NCI-H446 treated with DMSO at 0.1 percent for 48 hours (cell line): ENCODE data around the gene ASL.
"Not testable (repeated sequence)": the region's sequence is repeated elsewhere in the genome, so short reads cannot be mapped to it uniquely, and the experiment has no call there.

Source experiments
- DNase-seq: peaks from one replicate; lab custom pipeline; 2025; lab: John Stamatoyannopoulos, UW

Gene ASL

GRCh38 chr7:66075590-66076461 lies at the start of gene ASL:
ASL (plus strand) TSS chr7:66075819; CDS start chr7:66076082, 263 bp downstream.
- DNase-seq, result peak; percentile 68

- not testable (repeated sequence) for DNase-seq
Observed at GRCh38 chr7:66028342-66028741, 47.3 kb upstream of the ASL start.

GRCh38 chr7:66033471-66034385 lies 41.9 kb upstream of the ASL start:
- no peak for DNase-seq

- not testable (repeated sequence) for DNase-seq
Observed at GRCh38 chr7:66034436-66035010, 41.1 kb upstream of the ASL start.

- no peak for DNase-seq
Observed at GRCh38 chr7:66036382-66036781, 39.2 kb upstream of the ASL start.

GRCh38 chr7:66036788-66037187 lies 38.8 kb upstream of the ASL start:
- DNase-seq, result no peak

GRCh38 chr7:66039094-66039670 lies 36.4 kb upstream of the ASL start:
- no peak for DNase-seq

GRCh38 chr7:66043681-66044497 lies 31.7 kb upstream of the ASL start:
- no peak for DNase-seq

- not testable (repeated sequence) for DNase-seq
Observed at GRCh38 chr7:66044498-66044854, 31.1 kb upstream of the ASL start.

- no peak for DNase-seq
Observed at GRCh38 chr7:66047426-66047825, 28.2 kb upstream of the ASL start.

GRCh38 chr7:66049886-66050285 lies 25.7 kb upstream of the ASL start:
- not testable (repeated sequence) for DNase-seq

GRCh38 chr7:66050337-66050957 lies 25.2 kb upstream of the ASL start:
- no peak for DNase-seq

- peak; percentile 34 for DNase-seq
Observed at GRCh38 chr7:66050990-66051448, 24.6 kb upstream of the ASL start.

- DNase-seq, result no peak
Observed at GRCh38 chr7:66052447-66052846, 23.2 kb upstream of the ASL start.

GRCh38 chr7:66054063-66054462 lies 21.6 kb upstream of the ASL start:
- no peak for DNase-seq

- DNase-seq, result no peak
Observed at GRCh38 chr7:66055321-66055956, 20.2 kb upstream of the ASL start.

- DNase-seq, result no peak
Observed at GRCh38 chr7:66060796-66061195, 14.8 kb upstream of the ASL start.

GRCh38 chr7:66069732-66070131 lies 5.9 kb upstream of the ASL start:
- DNase-seq, result no peak

GRCh38 chr7:66070222-66070621 lies 5.4 kb upstream of the ASL start:
- DNase-seq, result no peak

- DNase-seq, result not testable (repeated sequence)
Observed at GRCh38 chr7:66072208-66072607, 3.4 kb upstream of the ASL start.
